Skeletal muscle tissue (tissue), 4 donors: ENCODE measurements around the gene IST1. TPM values are rescaled to one million over a fixed set of nuclear protein-coding genes. Genes with fewer than 3 reads are reported as not detected.
A peak's percentile ranks its signal among the peaks of the same experiment; 100 is the strongest.

Source experiments
- H3K27ac ChIP-seq: one replicate; pipeline ENCODE4 v1.7.0; 2013; ENCODE audit warnings: mild to moderate bottlenecking, low read depth, low read length, inconsistent platforms
- H3K27me3 ChIP-seq, 3 donors: one replicate each; pipeline ENCODE4 v1.7.0; 2013; ENCODE audit warnings: low read length in 3 of 3; ENCODE audit not compliant: control insufficient read depth in 3 of 3, insufficient read depth in 3 of 3
- H3K36me3 ChIP-seq, 3 donors: one replicate each; pipeline ENCODE4 v1.7.0; 2013; ENCODE audit warnings: low read length in 3 of 3; ENCODE audit not compliant: control insufficient read depth in 3 of 3, insufficient read depth in 3 of 3
- H3K4me1 ChIP-seq, 3 donors: one replicate each; pipeline ENCODE4 v1.7.0; 2013; ENCODE audit warnings: low read length in 3 of 3, mild to moderate bottlenecking in 3 of 3; ENCODE audit not compliant: control insufficient read depth in 3 of 3, insufficient read depth in 3 of 3
- H3K4me3 ChIP-seq, 3 donors: one replicate each; pipeline ENCODE4 v1.7.0; 2013; ENCODE audit warnings: low read length in 3 of 3
- H3K9ac ChIP-seq, 3 donors: one replicate each; pipeline ENCODE4 v1.7.0; 2013; ENCODE audit warnings: low read length in 3 of 3, mild to moderate bottlenecking in 3 of 3, moderate library complexity in 2 of 3, low read depth in 1 of 3
- H3K9me3 ChIP-seq, 3 donors: one replicate each; pipeline ENCODE4 v1.7.0; 2013; ENCODE audit warnings: low read length in 3 of 3; ENCODE audit not compliant: control insufficient read depth in 3 of 3
- total RNA-seq: library from RNA; depleted of rRNA; stranded (reverse); fragments of >200 nt; gene quantifications from one replicate; pipeline ENCODE4 v1.2.3, GENCODE V29; 2014
- donor health status: Osteomylitis.

Gene IST1
- 114 TPM for total RNA-seq

DNA sequence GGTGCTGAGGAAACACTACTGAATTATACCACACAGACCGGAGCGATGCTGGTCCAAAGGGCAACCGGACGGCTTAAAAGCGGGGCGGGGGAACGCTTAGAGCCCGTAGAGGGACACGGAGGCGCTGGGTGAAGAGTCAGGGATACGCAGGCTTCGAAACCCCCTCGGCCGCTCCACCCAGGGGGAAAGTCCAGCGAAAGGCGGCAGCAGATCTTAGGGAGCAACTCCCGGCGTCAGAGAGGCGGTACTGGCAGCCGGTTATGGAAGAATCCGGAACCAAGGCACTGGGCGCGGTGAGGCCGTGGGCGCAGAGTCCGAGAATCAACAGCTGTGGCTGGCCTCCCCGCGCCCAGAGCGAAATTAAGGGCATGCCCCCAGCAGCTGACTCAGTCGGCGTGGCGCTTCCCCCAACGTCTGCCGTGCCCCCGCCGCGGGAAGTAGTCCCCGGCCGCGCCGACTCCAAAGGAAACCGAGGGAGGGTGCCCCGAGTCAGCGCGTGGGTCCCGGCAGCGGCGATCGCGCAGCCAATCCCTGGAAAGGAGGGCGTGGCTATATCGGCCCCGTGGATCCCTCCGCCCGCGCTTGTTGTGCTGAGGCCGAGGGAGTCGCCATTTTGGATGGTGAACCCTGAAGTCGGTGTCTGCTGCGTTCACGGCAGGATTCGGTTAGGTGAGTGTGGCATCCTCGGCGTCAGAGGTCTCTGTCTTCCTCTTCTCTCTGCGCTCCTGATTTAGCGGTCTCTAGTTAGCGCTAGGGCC is at the start of gene IST1:
TSS of gene IST1 (plus strand) at position 611 of the 758 bp plus-strand sequence. CDS start 20,110 bp downstream, outside the sequence.
- Histone ChIP-seq H3K9me3 (no peaks in the 10 kb centered on the region), H3K27ac (peak within 1 kb of the TSS; percentile 100), H3K9ac (peak within 1 kb of the TSS; percentile 98 to 99 (median 99)), H3K27me3 (no peaks in the 10 kb centered on the region), H3K4me3 (peak within 1 kb of the TSS; percentile 90 to 96 (median 94)), H3K36me3 (no peaks in the 10 kb centered on the region), H3K4me1 (peaks cover 10 to 22% (median 11%) of the 10 kb centered on the region in 3 donors)

DNA sequence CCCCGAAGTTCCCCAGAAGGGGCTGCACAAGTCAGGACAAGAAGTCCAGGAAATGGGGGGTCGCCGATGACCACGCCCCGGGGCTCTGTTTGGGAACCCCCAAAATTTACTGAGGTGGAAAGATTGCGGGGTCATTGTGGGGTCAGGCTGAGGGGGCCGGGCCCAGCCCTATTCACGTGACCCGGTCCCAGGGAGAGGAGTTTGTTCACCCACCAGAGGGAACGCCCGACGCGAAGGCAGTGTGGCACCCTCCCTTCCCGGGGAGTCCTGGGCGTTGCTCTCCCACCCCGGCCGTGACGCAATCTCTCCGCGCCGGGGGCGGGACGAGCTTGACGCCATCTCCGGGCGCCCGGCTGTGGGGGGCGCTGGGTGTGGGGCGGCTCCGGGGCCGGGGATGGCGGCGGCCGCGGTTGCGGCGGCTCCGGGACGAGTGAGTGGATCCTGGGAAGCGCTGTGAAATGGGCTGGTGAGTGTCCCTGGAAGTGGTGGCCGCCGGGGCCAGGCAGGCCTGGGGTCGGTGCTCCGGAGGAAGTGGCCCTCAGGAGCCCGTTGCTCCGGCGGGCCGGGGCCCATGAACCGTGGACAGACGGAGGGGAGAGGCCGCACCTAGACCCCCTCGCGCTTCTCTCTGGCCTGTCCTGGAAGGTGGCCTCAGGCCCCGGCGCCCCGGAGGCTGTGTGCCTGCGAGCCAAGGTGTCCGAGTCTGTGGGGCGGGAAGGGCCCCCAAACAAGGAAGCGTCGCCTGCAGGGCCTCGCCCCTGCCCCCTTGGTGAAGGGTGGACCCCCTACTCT is 49.5 kb upstream of the IST1 start, which contains the start of gene ATXN1L:
TSS of gene ATXN1L (plus strand) at position 338 of the 792 bp plus-strand sequence. CDS start 3,765 bp downstream, outside the sequence.
- H3K27ac ChIP-seq = peak within 1 kb of the TSS; percentile 82
- peaks cover 11 to 22% (median 19%) of the 10 kb centered on the region in 3 donors for H3K4me1 ChIP-seq
- peak within 1 kb of the TSS; percentile 92 to 98 (median 94) for H3K4me3 ChIP-seq
- H3K27me3 ChIP-seq = no peaks in the 10 kb centered on the region
- peaks cover 23 to 28% (median 25%) of the 10 kb centered on the region in 3 donors for H3K36me3 ChIP-seq
- H3K9me3 ChIP-seq = no peaks in the 10 kb centered on the region
- H3K9ac ChIP-seq = peak within 1 kb of the TSS; percentile 97 to 99 (median 98)

- H3K9ac ChIP-seq = peak overlapping the region; percentile 97 to 99 (median 98)
- peak overlapping the region; percentile 82 for H3K27ac ChIP-seq
- H3K4me3 ChIP-seq = peak overlapping the region; percentile 92 to 98 (median 94)
- H3K9me3 ChIP-seq = no peaks in the 10 kb centered on the region
- peaks cover 11 to 22% (median 19%) of the 10 kb centered on the region in 3 donors for H3K4me1 ChIP-seq
- no peaks in the 10 kb centered on the region for H3K27me3 ChIP-seq
- H3K36me3 ChIP-seq = peaks cover 29 to 33% (median 31%) of the 10 kb centered on the region in 3 donors
Measured at GRCh38 chr16:71846431-71846830, 48.9 kb upstream of the IST1 start.

DNA sequence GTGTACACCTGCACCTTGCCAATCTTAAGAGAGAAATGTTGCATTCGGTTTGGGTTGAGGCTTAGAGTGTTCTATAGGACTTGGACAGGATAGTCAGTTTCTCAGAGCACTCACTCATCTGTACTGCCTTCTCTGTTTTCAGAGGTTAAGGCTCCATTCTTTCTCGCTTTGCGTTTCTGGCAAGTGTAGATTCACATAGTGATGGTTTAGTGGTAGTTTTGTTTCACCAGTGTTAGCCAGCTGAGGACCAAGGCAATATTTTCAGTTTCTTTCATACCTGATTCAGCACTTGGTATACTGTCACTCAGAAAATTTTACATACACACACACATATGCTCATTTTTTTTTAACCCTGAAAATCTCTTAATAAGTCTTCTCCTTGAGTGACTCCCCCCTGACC is 48.2 kb upstream of the IST1 start:
- Histone ChIP-seq H3K4me3 (peak overlapping the region; percentile 92 to 98 (median 94)), H3K4me1 (peaks cover 11 to 22% (median 19%) of the 10 kb centered on the region in 3 donors), H3K9ac (peak overlapping the region; percentile 97 to 99 (median 98)), H3K36me3 (peaks cover 35 to 39% (median 36%) of the 10 kb centered on the region in 3 donors), H3K9me3 (no peaks in the 10 kb centered on the region), H3K27ac (no peak overlapping the region), H3K27me3 (no peaks in the 10 kb centered on the region)

DNA sequence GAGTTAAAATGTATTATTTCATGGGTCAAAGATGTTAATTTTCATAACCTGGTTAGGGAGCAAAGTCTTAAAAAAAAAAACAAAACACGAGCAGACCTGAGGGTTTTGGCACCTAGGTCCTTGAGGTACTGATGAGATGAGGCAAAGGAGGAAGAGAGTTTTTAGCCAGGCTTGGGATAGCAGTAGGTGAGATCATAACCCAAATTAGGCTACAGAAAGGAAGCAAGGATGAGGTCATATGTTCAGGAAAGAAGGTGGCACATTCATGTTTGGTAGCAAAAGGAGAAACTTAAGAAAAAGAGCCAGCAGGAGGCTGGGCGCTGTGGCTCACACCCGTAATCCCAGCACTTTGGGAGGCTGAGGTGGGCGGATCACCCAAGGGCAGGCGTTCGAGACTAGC is 46.7 kb upstream of the IST1 start:
- Histone ChIP-seq H3K36me3 (peaks cover 38 to 44% (median 41%) of the 10 kb centered on the region in 3 donors), H3K27me3 (no peaks in the 10 kb centered on the region), H3K4me1 (peaks cover 11 to 28% (median 22%) of the 10 kb centered on the region in 3 donors), H3K9ac (no peak overlapping the region), H3K27ac (no peak overlapping the region), H3K4me3 (no peak overlapping the region), H3K9me3 (no peaks in the 10 kb centered on the region)

- Histone ChIP-seq H3K27ac (no peak overlapping the region), H3K9me3 (no peaks in the 10 kb centered on the region), H3K27me3 (no peaks in the 10 kb centered on the region), H3K4me1 (peaks cover 7 to 23% (median 16%) of the 10 kb centered on the region in 3 donors), H3K9ac (no peak overlapping the region), H3K4me3 (no peak overlapping the region), H3K36me3 (peaks cover 36 to 50% (median 44%) of the 10 kb centered on the region in 3 donors)
Measured at GRCh38 chr16:71851746-71852145, 43.6 kb upstream of the IST1 start.

DNA sequence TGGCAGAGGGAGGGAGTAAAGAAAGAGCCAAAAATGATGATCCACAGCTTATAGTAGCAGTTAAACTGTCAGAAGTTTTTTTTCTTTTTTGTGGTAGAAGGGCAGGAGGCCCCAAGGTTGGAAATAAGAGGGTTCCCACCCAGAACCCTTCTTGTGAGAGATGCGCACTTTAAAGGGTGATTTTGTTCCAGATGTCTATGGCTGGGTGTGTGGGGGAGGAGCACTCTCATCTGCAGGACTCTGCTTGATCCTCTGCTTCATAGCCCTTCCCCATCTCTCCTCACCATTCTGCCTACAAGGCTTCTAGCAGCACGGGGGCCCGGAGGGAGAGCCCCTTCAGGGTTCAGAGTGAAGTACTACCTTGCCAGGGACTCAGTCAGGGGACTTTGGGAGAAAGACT is 43.2 kb upstream of the IST1 start:
- H3K27me3 ChIP-seq = no peaks in the 10 kb centered on the region

DNA sequence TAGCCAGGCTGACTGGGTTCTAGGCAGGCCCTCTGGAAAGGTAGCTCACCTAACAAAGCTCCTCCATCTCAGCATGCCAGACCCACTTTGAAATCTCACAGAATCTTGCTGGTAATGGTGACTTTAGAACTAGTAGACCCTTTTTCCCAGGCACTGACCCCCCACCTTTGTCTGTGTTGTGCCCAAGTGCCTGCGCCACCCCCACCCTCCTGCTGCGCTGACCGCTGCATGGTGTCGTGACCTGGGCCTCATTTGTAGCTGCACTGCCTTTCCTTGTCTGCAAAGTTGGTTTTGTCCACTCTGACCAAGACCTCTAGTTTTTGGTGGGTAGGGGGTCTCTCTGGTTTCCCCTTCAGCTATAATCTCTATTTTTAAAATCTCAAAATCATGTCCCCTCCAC is 42.8 kb upstream of the IST1 start:
- no peaks in the 10 kb centered on the region for H3K9me3 ChIP-seq
- H3K27ac ChIP-seq = no peak overlapping the region
- H3K4me1 ChIP-seq = peaks cover 2 to 17% (median 12%) of the 10 kb centered on the region in 3 donors
- H3K4me3 ChIP-seq = no peak overlapping the region
- no peaks in the 10 kb centered on the region for H3K27me3 ChIP-seq
- peaks cover 36 to 50% (median 44%) of the 10 kb centered on the region in 3 donors for H3K36me3 ChIP-seq
- no peak overlapping the region for H3K9ac ChIP-seq

More for the DNA sequence above, 43.2 kb upstream of the IST1 start:
- Histone ChIP-seq H3K36me3 (peaks cover 36 to 50% (median 44%) of the 10 kb centered on the region in 3 donors), H3K9me3 (no peaks in the 10 kb centered on the region), H3K9ac (no peak overlapping the region), H3K27ac (no peak overlapping the region), H3K4me1 (peaks cover 3 to 19% (median 12%) of the 10 kb centered on the region in 3 donors), H3K4me3 (no peak overlapping the region)

DNA sequence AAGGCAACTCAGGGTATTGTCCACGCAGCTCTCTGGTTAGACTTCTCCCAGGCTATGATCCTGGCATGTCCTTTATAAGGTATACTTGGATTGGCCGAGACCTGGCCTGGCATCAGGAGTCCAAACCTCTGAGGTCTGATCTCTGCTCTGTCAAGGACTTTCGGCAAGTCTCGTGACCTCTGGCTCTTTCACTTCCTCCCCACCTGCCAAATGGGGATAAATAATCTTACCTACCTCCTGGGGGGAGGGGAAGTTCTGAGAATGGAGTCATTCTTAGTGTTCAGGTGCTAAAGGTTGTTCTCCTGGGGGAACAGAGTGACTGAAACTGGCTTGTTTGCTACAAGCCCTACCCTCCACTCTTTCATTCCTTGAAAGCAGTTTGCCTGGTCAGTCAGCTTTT is 41.9 kb upstream of the IST1 start:
- H3K27me3 ChIP-seq = no peaks in the 10 kb centered on the region
- H3K4me3 ChIP-seq = no peak overlapping the region
- H3K27ac ChIP-seq = no peak overlapping the region
- no peak overlapping the region for H3K9ac ChIP-seq
- H3K9me3 ChIP-seq = no peaks in the 10 kb centered on the region
- peaks cover 0 to 11% (median 11%) of the 10 kb centered on the region in 3 donors for H3K4me1 ChIP-seq
- peaks cover 34 to 45% (median 42%) of the 10 kb centered on the region in 3 donors for H3K36me3 ChIP-seq
